ENCODE results near the gene GSS. TPM values are rescaled to one million over a fixed set of nuclear protein-coding genes. Genes with fewer than 3 reads are reported as not detected.

Gene GSS
- total and polyA plus RNA-seq, 2 donors (not counting 1 experiment from before 2014, with no cell fraction given) = 55.3 to 71.3 TPM

GRCh38 chr20:34945315-34946077 is 10.1 kb downstream of the GSS start:
- DNase-seq (ENCODE audit: low read depth in 2 of 2) = peak in 1 of 2 donors; percentile 28

GRCh38 chr20:34943808-34944567 is 11.6 kb downstream of the GSS start:
- Histone ChIP-seq H3K4me3 (replicated peaks in 1 of 4; ENCODE audit: control extremely low read depth in 1 of 4, insufficient read depth in 1 of 4, low read depth in 3 of 4, low read length in 4 of 4) (no peak overlapping the region), H3K27ac (ENCODE audit: insufficient read depth, low read length) (no peak overlapping the region), H3K9ac (ENCODE audit: insufficient read depth, low read length) (no peak overlapping the region), H3K27me3 (ENCODE audit: control insufficient read depth, insufficient read depth, low read length) (no peaks in the 10 kb centered on the region), H2AFZ (ENCODE audit: low read length) (no peak overlapping the region), H3K4me2 (ENCODE audit: extremely low read depth, insufficient read depth, low read length) (no peak overlapping the region), H4K20me1 (ENCODE audit: control insufficient read depth, extremely low read depth, insufficient read depth, low read length) (no peaks in the 10 kb centered on the region), H3K79me2 (ENCODE audit: control insufficient read depth, insufficient read depth, low read length) (no peaks in the 10 kb centered on the region), H3K4me1 (ENCODE audit: control insufficient read depth, extremely low read depth, insufficient read depth, low read length) (peaks cover 2% of the 10 kb centered on the region), H3K36me3 (ENCODE audit: control insufficient read depth, insufficient read depth, low read length) (peaks cover 12% of the 10 kb centered on the region), H3K9me3 (ENCODE audit: control insufficient read depth, insufficient read depth, low read depth, low read length) (no peaks in the 10 kb centered on the region)
- TF ChIP-seq EZH2 (IDR thresholded peaks at IDR 0.05; ENCODE audit: low read length, missing control alignments) = no peak
- TF ChIP-seq CTCF (conservative IDR thresholded peaks at IDR 0.05 in 1 of 2, IDR thresholded peaks at IDR 0.05 in 1 of 2; ENCODE audit: low read depth in 1 of 2, low read length in 2 of 2) = no peak
- DNase-seq (ENCODE audit: low read depth in 2 of 2) = peak; percentile 6 to 50

More at GRCh38 chr20:34945315-34946077, 10.1 kb downstream of the GSS start:
- Histone ChIP-seq H3K27me3 (ENCODE audit: control insufficient read depth, insufficient read depth, low read length) (no peaks in the 10 kb centered on the region), H3K36me3 (ENCODE audit: control insufficient read depth, insufficient read depth, low read length) (peaks cover 12% of the 10 kb centered on the region), H3K4me2 (ENCODE audit: extremely low read depth, insufficient read depth, low read length) (no peak overlapping the region), H4K20me1 (ENCODE audit: control insufficient read depth, extremely low read depth, insufficient read depth, low read length) (no peaks in the 10 kb centered on the region), H3K27ac (ENCODE audit: insufficient read depth, low read length) (no peak overlapping the region), H2AFZ (ENCODE audit: low read length) (no peak overlapping the region), H3K4me1 (ENCODE audit: control insufficient read depth, extremely low read depth, insufficient read depth, low read length) (peaks cover 2% of the 10 kb centered on the region), H3K9ac (ENCODE audit: insufficient read depth, low read length) (no peak overlapping the region), H3K79me2 (ENCODE audit: control insufficient read depth, insufficient read depth, low read length) (no peaks in the 10 kb centered on the region), H3K4me3 (replicated peaks in 1 of 4; ENCODE audit: control extremely low read depth in 1 of 4, insufficient read depth in 1 of 4, low read depth in 3 of 4, low read length in 4 of 4) (no peak overlapping the region), H3K9me3 (ENCODE audit: control insufficient read depth, insufficient read depth, low read depth, low read length) (no peaks in the 10 kb centered on the region)
- no peak for TF ChIP-seq CTCF (conservative IDR thresholded peaks at IDR 0.05 in 1 of 2, IDR thresholded peaks at IDR 0.05 in 1 of 2; ENCODE audit: low read depth in 1 of 2, low read length in 2 of 2)
- no peak for TF ChIP-seq EZH2 (IDR thresholded peaks at IDR 0.05; ENCODE audit: low read length, missing control alignments)

GRCh38 chr20:34942301-34942700 is 13.3 kb downstream of the GSS start:
- no peak for DNase-seq (ENCODE audit: low read depth in 2 of 2)
- no peak overlapping the region for H3K9ac ChIP-seq (ENCODE audit: insufficient read depth, low read length)
- H3K36me3 ChIP-seq (ENCODE audit: control insufficient read depth, insufficient read depth, low read length) = peaks cover 16% of the 10 kb centered on the region
- TF ChIP-seq EZH2 (IDR thresholded peaks at IDR 0.05; ENCODE audit: low read length, missing control alignments) (no peak), CTCF (conservative IDR thresholded peaks at IDR 0.05 in 1 of 2, IDR thresholded peaks at IDR 0.05 in 1 of 2; ENCODE audit: low read depth in 1 of 2, low read length in 2 of 2) (no peak)
- H3K4me1 ChIP-seq (ENCODE audit: control insufficient read depth, extremely low read depth, insufficient read depth, low read length) = no peaks in the 10 kb centered on the region
- H3K79me2 ChIP-seq (ENCODE audit: control insufficient read depth, insufficient read depth, low read length) = no peaks in the 10 kb centered on the region
- H3K9me3 ChIP-seq (ENCODE audit: control insufficient read depth, insufficient read depth, low read depth, low read length) = no peaks in the 10 kb centered on the region
- H3K27ac ChIP-seq (ENCODE audit: insufficient read depth, low read length) = no peak overlapping the region
- no peak overlapping the region for H2AFZ ChIP-seq (ENCODE audit: low read length)
- no peaks in the 10 kb centered on the region for H3K27me3 ChIP-seq (ENCODE audit: control insufficient read depth, insufficient read depth, low read length)
- H3K4me2 ChIP-seq (ENCODE audit: extremely low read depth, insufficient read depth, low read length) = no peak overlapping the region
- no peak overlapping the region for H3K4me3 ChIP-seq (replicated peaks in 1 of 4; ENCODE audit: control extremely low read depth in 1 of 4, insufficient read depth in 1 of 4, low read depth in 3 of 4, low read length in 4 of 4)
- no peaks in the 10 kb centered on the region for H4K20me1 ChIP-seq (ENCODE audit: control insufficient read depth, extremely low read depth, insufficient read depth, low read length)
